HG02970 (cell line): ENCODE data around the gene ANXA11.
A peak's percentile ranks its signal among the peaks of the same experiment; 100 is the strongest.

Experiments used
- ATAC-seq: cut with Tn5 transposase; IDR thresholded peaks from one replicate; pipeline ENCODE4 v1.9.1; 2021; ENCODE audit warnings: mild to moderate bottlenecking, moderate library complexity, moderate number of reproducible peaks; ENCODE audit not compliant: unreplicated experiment, low FRiP score

Gene ANXA11

GRCh38 chr10:80191589-80192270, 13.6 kb downstream of the ANXA11 start:
- ATAC-seq = no peak

- ATAC-seq = no peak
Measured at GRCh38 chr10:80188713-80189112, 16.6 kb downstream of the ANXA11 start.

GRCh38 chr10:80187465-80188409, 17.6 kb downstream of the ANXA11 start:
- peak; percentile 88 for ATAC-seq

- no peak for ATAC-seq
Measured at GRCh38 chr10:80187060-80187459, 18.3 kb downstream of the ANXA11 start.

- ATAC-seq = no peak
Measured at GRCh38 chr10:80186364-80187012, 18.8 kb downstream of the ANXA11 start.

- ATAC-seq = no peak
Measured at GRCh38 chr10:80185578-80186299, 19.6 kb downstream of the ANXA11 start.

- ATAC-seq = no peak
Measured at GRCh38 chr10:80184291-80184690, 21.0 kb downstream of the ANXA11 start.

- no peak for ATAC-seq
Measured at GRCh38 chr10:80183436-80183835, 21.9 kb downstream of the ANXA11 start.

- ATAC-seq = no peak
Measured at GRCh38 chr10:80182986-80183385, 22.4 kb downstream of the ANXA11 start.

- ATAC-seq = no peak
Measured at GRCh38 chr10:80177781-80178636, 27.3 kb downstream of the ANXA11 start.

GRCh38 chr10:80176526-80176925, 28.8 kb downstream of the ANXA11 start:
- no peak for ATAC-seq

GRCh38 chr10:80174641-80175395, 30.5 kb downstream of the ANXA11 start:
- no peak for ATAC-seq

- no peak for ATAC-seq
Measured at GRCh38 chr10:80173466-80173865, 31.9 kb downstream of the ANXA11 start.

- ATAC-seq = no peak
Measured at GRCh38 chr10:80172896-80173295, 32.4 kb downstream of the ANXA11 start.

GRCh38 chr10:80171248-80171660, 34.1 kb downstream of the ANXA11 start:
- ATAC-seq = no peak

- no peak for ATAC-seq
Measured at GRCh38 chr10:80170641-80171040, 34.7 kb downstream of the ANXA11 start.

- no peak for ATAC-seq
Measured at GRCh38 chr10:80170026-80170425, 35.3 kb downstream of the ANXA11 start.

- ATAC-seq = no peak
Measured at GRCh38 chr10:80168679-80169380, 36.5 kb downstream of the ANXA11 start.
